ENCODE data around the gene SLC34A1. TPM values are rescaled to one million over a fixed set of nuclear protein-coding genes. Genes with fewer than 3 reads are reported as not detected.

The SLC34A1 gene
- total RNA-seq, 1 experiment from 2014 or later, result not detected

- Histone ChIP-seq H3K27me3 (replicated peaks; ENCODE audit: insufficient read depth, low read depth, low read length, poor library complexity) (no peaks in the 10 kb centered on the region), H3K4me1 (ENCODE audit: insufficient read depth, low read length, poor library complexity, severe bottlenecking) (no peaks in the 10 kb centered on the region), H3K9me3 (ENCODE audit: low read depth, low read length, poor library complexity, severe bottlenecking) (no peaks in the 10 kb centered on the region), H3K36me3 (ENCODE audit: insufficient read depth, low read length, poor library complexity, severe bottlenecking) (no peaks in the 10 kb centered on the region), H3K27ac (ENCODE audit: low read depth, low read length, poor library complexity, severe bottlenecking) (no peak overlapping the region), H3K4me3 (ENCODE audit: low read depth, low read length, poor library complexity, severe bottlenecking) (no peak overlapping the region)
- TF ChIP-seq, protein P1, sequence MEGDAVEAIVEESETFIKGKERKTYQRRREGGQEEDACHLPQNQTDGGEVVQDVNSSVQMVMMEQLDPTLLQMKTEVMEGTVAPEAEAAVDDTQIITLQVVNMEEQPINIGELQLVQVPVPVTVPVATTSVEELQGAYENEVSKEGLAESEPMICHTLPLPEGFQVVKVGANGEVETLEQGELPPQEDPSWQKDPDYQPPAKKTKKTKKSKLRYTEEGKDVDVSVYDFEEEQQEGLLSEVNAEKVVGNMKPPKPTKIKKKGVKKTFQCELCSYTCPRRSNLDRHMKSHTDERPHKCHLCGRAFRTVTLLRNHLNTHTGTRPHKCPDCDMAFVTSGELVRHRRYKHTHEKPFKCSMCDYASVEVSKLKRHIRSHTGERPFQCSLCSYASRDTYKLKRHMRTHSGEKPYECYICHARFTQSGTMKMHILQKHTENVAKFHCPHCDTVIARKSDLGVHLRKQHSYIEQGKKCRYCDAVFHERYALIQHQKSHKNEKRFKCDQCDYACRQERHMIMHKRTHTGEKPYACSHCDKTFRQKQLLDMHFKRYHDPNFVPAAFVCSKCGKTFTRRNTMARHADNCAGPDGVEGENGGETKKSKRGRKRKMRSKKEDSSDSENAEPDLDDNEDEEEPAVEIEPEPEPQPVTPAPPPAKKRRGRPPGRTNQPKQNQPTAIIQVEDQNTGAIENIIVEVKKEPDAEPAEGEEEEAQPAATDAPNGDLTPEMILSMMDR (conservative IDR thresholded peaks at IDR 0.05; ENCODE audit: low read depth, low read length), result peak; percentile 45
- no peak for TF ChIP-seq EZH2 (IDR thresholded peaks at IDR 0.05; ENCODE audit: borderline replicate concordance, low read depth, low read length, poor library complexity, severe bottlenecking)
- intact Hi-C loops (cut with micrococcal nuclease; ENCODE audit: unreplicated experiment), result no loop called here
- POLR2A ChIA-PET (ENCODE audit: low non-redundant PET), result no interaction called here
- no peak for DNase-seq (ENCODE audit: low spot score)
- CTCF ChIA-PET, result interaction anchor here (0.6 to 1.5 kb wide), 3 partner anchors 8 to 65 kb away, joined by 3 to 6 read pairs (median 4); no protein-coding TSS in a partner anchor
- BruUV-seq (replicated peaks), result no TSS peak
These were observed 1.7 kb upstream of the SLC34A1 start for GRCh38 chr5:177382423-177383029.

DNA sequence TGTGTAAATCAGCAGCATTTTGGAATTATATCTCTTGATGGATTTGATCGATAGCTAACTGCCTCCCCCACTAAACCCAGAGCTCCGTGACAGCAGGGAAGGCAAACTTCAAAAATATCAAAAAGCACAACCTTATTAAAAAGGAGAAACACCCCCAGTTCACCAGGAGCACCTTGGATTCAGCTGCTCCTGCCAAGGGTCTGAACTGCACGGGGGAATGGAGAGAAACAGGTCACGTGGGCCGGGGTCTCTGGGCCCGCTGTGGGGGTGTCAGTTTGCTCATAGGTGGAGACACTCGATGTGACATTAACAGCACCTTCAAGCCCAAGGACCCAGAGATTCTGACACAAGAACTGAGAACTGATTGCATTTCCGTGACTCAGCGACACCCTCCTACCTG is 1.1 kb upstream of the SLC34A1 start:
- no TSS peak for BruUV-seq (replicated peaks)
- Histone ChIP-seq H3K4me3 (ENCODE audit: low read depth, low read length, poor library complexity, severe bottlenecking) (no peak overlapping the region), H3K36me3 (ENCODE audit: insufficient read depth, low read length, poor library complexity, severe bottlenecking) (no peaks in the 10 kb centered on the region), H3K27ac (ENCODE audit: low read depth, low read length, poor library complexity, severe bottlenecking) (no peak overlapping the region), H3K27me3 (replicated peaks; ENCODE audit: insufficient read depth, low read depth, low read length, poor library complexity) (no peaks in the 10 kb centered on the region), H3K4me1 (ENCODE audit: insufficient read depth, low read length, poor library complexity, severe bottlenecking) (no peaks in the 10 kb centered on the region), H3K9me3 (ENCODE audit: low read depth, low read length, poor library complexity, severe bottlenecking) (no peaks in the 10 kb centered on the region)
- no peak for TF ChIP-seq EZH2 (IDR thresholded peaks at IDR 0.05; ENCODE audit: borderline replicate concordance, low read depth, low read length, poor library complexity, severe bottlenecking)
- TF ChIP-seq, protein P1 (conservative IDR thresholded peaks at IDR 0.05; ENCODE audit: low read depth, low read length), result no peak
- intact Hi-C loops (cut with micrococcal nuclease; ENCODE audit: unreplicated experiment), result no loop called here
- ChIA-PET CTCF (interaction anchor here (1.1 to 1.5 kb wide), 2 partner anchors 12 to 64 kb away, joined by 3 to 6 read pairs; no protein-coding TSS in a partner anchor), POLR2A (ENCODE audit: low non-redundant PET) (no interaction called here)
- DNase-seq (ENCODE audit: low spot score), result no peak

DNA sequence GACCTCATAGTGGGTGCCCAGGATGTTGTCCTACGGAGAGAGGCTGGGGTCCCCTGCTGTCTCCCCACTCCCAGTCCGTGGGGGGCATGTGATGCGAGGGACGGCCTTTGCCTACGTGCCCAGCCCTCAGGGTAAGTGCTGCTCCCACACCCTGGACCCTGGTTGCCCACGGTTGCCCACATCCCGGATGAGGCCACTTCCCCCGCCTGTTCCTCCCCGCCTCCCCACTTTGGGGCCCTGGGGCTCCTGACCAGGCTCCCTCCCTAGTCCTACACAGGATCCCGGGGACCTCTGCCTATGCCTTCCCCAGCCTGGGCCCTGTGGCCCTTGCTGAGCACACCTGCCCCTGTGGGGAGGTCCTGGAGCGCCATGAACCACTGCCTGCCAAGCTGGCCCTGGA is 1.5 kb downstream of the SLC34A1 start:
- Histone ChIP-seq H3K27me3 (replicated peaks; ENCODE audit: insufficient read depth, low read depth, low read length, poor library complexity) (no peaks in the 10 kb centered on the region), H3K4me3 (ENCODE audit: low read depth, low read length, poor library complexity, severe bottlenecking) (no peak overlapping the region), H3K9me3 (ENCODE audit: low read depth, low read length, poor library complexity, severe bottlenecking) (no peaks in the 10 kb centered on the region), H3K27ac (ENCODE audit: low read depth, low read length, poor library complexity, severe bottlenecking) (no peak overlapping the region), H3K36me3 (ENCODE audit: insufficient read depth, low read length, poor library complexity, severe bottlenecking) (no peaks in the 10 kb centered on the region), H3K4me1 (ENCODE audit: insufficient read depth, low read length, poor library complexity, severe bottlenecking) (peaks cover 2% of the 10 kb centered on the region)
- ChIA-PET CTCF (no interaction called here), POLR2A (ENCODE audit: low non-redundant PET) (no interaction called here)
- BruUV-seq (replicated peaks), result no TSS peak
- DNase-seq (ENCODE audit: low spot score), result no peak
- TF ChIP-seq, protein P1 (conservative IDR thresholded peaks at IDR 0.05; ENCODE audit: low read depth, low read length), result no peak
- no peak for TF ChIP-seq EZH2 (IDR thresholded peaks at IDR 0.05; ENCODE audit: borderline replicate concordance, low read depth, low read length, poor library complexity, severe bottlenecking)
- intact Hi-C loops (cut with micrococcal nuclease; ENCODE audit: unreplicated experiment), result no loop called here

All from A673 (cell line).